Rectal smooth muscle tissue (tissue), 1 donor: Measurements from ENCODE around the gene RAB8B.

Source experiments
- H3K27ac ChIP-seq: one replicate; pipeline ENCODE4 v1.7.0; 2013; ENCODE audit warnings: low read depth, low read length, inconsistent platforms
- H3K27me3 ChIP-seq: one replicate; pipeline ENCODE4 v1.7.0; 2013; ENCODE audit warnings: low read length; ENCODE audit not compliant: control insufficient read depth, insufficient read depth
- H3K36me3 ChIP-seq: one replicate; pipeline ENCODE4 v1.7.0; 2013; ENCODE audit warnings: low read length; ENCODE audit not compliant: control insufficient read depth, insufficient read depth
- H3K4me1 ChIP-seq: one replicate; pipeline ENCODE4 v1.7.0; 2013; ENCODE audit warnings: low read length; ENCODE audit not compliant: control insufficient read depth, insufficient read depth
- H3K4me3 ChIP-seq: one replicate; pipeline ENCODE4 v1.7.0; 2013; ENCODE audit warnings: low read length
- H3K9ac ChIP-seq: one replicate; pipeline ENCODE4 v1.7.0; 2013; ENCODE audit warnings: low read length

Gene RAB8B

DNA sequence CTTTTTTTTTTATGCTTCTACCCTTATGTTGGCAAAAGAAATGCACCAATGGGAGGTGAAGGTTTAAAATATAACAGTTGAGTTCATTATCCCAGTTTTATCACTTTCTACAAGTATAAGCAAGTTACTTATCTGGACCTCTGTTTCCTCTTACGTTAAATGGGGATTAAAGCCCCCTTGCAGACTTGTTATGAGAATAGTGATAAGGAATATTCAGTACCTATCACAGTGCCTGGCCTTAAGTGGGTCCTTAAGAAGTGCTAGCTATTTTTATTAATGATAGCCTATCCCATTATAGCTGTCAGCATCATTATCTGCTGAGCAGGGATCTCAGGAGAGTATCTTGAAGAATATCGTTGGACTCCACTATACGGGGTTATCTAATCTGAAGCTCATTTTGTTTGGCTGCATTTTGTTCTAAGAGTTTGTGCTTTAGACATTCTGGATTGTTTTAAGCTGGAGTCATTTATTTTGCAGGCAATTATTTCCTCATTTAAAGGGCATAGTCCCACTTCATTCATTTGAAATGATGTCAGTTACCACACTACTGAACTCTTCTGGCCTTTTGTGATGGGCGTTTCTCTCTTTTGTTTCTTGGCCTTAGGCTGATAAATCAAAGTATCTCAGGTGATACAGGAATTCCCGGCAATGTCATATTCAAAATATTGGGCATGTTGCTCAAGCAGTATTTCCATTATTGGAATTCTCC lies 28.8 kb downstream of the RAB8B start:
- no peak overlapping the region for H3K27ac ChIP-seq

DNA sequence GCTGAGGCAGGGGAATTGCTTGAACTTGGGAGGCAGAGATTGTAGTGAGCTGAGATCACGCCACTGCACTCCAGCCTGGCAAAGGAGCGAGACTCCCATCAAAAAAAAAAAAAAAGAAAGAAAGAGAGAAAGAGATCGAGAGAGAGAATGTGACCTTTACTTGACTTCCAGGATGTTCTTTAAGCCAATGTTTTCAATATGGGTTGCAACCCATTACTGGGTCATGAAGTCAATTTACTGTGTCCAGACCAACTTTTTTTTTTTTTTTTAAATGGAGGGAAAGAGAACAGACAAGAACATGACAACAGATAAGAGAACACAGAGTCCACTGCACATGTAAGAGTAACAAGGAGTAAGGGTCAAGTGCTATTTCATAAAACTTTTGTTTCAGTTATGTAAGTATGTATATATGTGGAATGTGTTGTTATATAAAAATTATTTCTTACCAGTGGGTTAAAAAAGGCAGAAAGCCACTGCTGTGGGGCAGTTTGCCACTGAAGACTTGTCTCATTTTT lies 29.8 kb downstream of the RAB8B start:
- Histone ChIP-seq H3K9ac (no peak overlapping the region), H3K27ac (no peak overlapping the region), H3K4me1 (peaks cover 2% of the 10 kb centered on the region), H3K4me3 (no peak overlapping the region), H3K27me3 (no peaks in the 10 kb centered on the region), H3K36me3 (no peaks in the 10 kb centered on the region)

More for the DNA sequence above, 28.8 kb downstream of the RAB8B start:
- peaks cover 2% of the 10 kb centered on the region for H3K4me1 ChIP-seq
- H3K9ac ChIP-seq: no peak overlapping the region
- H3K36me3 ChIP-seq: no peaks in the 10 kb centered on the region
- H3K27me3 ChIP-seq: no peaks in the 10 kb centered on the region
- H3K4me3 ChIP-seq: no peak overlapping the region

DNA sequence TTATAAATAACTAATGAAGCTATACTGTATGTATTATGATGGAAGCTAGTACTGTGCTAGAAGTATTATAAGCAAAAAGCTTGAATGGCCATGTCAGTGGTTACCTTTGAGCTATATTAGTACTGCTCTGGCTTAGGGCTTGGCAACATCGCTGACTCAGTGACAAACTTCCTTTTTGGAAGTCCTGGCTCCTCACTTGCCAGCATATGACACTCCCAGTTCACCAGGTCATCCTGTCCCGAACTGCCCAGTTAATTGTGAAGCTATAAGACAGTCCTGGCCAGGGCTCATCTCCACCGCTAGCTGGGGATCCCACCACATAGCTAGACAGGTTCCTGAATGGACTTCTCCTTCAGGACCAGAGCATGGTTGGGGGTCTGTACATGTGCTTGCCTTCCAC lies 31.9 kb downstream of the RAB8B start:
- Histone ChIP-seq H3K4me1 (peaks cover 2% of the 10 kb centered on the region), H3K27me3 (no peaks in the 10 kb centered on the region), H3K9ac (no peak overlapping the region), H3K27ac (no peak overlapping the region), H3K4me3 (no peak overlapping the region), H3K36me3 (no peaks in the 10 kb centered on the region)

DNA sequence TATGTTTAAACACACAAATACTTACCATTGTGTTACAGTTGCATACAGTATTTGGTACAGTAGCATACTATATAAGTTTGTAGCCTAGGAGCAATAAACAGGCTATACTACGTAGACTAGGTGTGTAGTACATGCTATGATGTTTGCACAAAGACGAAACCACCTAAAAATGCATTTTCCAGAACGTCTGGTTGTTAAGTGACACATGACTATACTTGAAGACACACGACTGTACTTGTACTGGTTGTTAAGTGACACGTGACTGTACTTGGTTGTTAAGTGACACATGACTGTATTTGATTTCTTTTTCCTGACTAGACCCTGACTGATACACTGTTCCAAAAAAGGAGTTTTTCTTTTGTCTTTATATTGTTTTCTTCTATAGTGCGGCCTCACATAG lies 34.1 kb downstream of the RAB8B start:
- H3K27ac ChIP-seq: no peak overlapping the region
- H3K36me3 ChIP-seq: no peaks in the 10 kb centered on the region
- no peak overlapping the region for H3K4me3 ChIP-seq
- H3K9ac ChIP-seq: no peak overlapping the region
- H3K4me1 ChIP-seq: peaks cover 4% of the 10 kb centered on the region
- H3K27me3 ChIP-seq: no peaks in the 10 kb centered on the region

DNA sequence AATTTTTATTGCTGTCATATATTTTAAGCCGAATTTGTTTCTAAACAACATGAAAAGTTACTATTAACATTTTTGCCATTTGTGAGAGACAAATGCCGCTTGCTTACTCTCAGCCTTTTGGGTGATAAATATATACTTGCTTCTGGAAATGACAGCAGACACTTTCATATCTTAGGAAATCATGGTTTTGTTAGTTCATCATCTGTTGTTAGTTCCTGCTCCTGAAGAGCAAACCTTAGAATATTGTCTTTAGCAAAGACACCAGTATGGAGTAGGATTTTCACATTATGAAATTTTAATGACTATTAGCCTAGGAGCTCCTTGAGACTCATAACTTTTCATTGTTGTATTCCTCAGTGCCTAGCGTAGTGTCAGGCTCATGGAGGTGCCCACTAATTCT lies 36.0 kb downstream of the RAB8B start:
- Histone ChIP-seq H3K36me3 (no peaks in the 10 kb centered on the region), H3K9ac (no peak overlapping the region), H3K4me3 (no peak overlapping the region), H3K4me1 (peaks cover 4% of the 10 kb centered on the region), H3K27ac (no peak overlapping the region), H3K27me3 (no peaks in the 10 kb centered on the region)

DNA sequence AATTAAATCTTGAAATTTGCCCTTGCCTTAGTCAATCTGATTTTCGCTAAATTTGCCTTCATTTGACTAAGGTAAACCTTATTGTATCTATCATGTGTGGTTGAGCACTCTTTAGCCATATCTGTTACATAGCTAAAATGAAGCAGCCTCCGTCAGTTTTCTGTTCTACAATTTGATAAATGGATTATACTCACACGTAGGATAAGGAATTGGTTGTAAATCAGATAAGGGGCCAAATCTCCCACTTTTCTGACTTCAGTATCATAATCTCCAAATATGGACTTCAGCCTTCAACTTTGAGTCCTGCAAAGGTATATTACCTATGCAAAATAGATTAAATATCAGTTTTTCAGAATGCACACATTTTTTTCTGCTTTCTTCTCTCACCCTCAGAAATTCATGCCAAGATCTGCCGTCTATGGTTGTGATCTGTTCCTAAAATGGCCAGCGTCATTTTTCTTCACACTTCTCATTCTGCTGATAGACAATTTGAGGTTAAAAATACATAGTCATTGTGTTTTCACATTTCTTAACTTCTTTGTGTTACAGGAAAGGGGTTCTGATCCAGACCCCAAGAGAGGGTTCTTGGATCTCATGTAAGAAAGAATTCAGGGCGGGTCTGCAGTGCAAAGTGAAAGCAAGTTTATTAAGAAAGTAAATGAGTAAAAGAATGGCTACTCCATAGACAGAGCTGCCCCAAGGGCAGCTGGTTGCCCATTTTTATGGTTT lies 36.9 kb downstream of the RAB8B start:
- Histone ChIP-seq H3K9ac (no peak overlapping the region), H3K27me3 (no peaks in the 10 kb centered on the region), H3K36me3 (no peaks in the 10 kb centered on the region), H3K27ac (no peak overlapping the region), H3K4me3 (no peak overlapping the region), H3K4me1 (peaks cover 4% of the 10 kb centered on the region)

DNA sequence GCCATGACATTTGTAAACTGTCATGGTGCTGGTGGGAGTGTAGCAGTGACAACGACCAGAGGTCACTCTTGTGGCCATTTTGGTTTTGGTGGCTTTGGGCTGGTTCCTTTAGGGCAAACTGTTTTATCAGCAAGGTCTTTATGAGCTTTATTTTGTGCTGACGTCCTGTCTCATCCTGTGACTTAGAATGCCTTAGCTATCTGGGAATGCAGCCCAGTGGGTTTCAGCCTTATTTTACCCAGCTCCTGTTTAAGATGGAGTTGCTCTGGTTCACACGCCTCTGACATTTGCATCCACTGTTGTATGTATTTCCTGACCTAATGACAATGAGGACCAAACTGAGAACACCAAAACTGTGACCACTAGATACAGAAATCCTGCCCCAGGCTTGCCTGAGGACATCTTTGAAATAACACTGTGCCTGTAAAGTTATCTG lies 37.6 kb downstream of the RAB8B start:
- no peak overlapping the region for H3K27ac ChIP-seq
- no peaks in the 10 kb centered on the region for H3K27me3 ChIP-seq
- H3K4me1 ChIP-seq: peaks cover 2% of the 10 kb centered on the region
- H3K4me3 ChIP-seq: no peak overlapping the region
- no peak overlapping the region for H3K9ac ChIP-seq
- H3K36me3 ChIP-seq: no peaks in the 10 kb centered on the region

DNA sequence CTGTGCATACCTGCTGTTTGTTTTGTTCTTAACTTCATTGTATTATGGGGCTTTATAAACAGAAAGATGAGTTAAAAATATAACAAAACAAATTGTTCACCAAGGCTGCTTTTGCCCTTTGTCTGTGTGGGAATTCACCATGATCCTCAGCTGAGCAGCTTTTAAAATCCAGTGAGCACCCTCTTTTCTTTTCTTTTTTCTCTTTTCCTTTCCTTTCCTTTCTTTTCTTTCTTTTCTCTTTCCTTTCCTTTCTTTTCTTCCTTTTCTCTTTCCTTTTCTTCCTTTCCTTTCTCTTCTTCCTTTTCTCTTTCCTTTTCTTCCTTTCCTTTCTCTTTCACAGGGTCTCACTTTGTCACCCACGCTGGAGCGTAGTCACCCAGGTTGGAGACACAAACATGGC lies 38.3 kb downstream of the RAB8B start:
- Histone ChIP-seq H3K4me3 (no peak overlapping the region), H3K4me1 (peaks cover 2% of the 10 kb centered on the region), H3K27ac (no peak overlapping the region), H3K36me3 (no peaks in the 10 kb centered on the region), H3K9ac (no peak overlapping the region), H3K27me3 (no peaks in the 10 kb centered on the region)

DNA sequence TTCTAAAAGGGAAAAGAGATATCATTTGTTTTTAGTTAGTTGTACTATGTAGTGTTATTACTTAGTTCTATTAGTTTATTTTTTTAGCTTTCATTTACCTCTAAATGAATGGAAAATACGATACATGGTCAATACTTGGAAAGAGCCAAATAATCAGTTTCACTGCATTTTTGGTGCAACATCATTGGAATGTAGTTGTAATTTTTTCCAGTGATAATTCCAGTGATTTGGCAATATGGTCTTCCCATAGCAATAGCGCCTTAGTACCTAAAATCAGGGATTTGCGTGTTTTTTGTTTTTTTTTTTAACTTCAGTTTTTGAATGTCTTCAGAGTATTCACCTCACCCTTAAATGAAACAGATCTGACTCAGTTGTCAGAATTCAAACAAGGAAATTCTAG lies 41.8 kb downstream of the RAB8B start:
- Histone ChIP-seq H3K27ac (no peak overlapping the region), H3K27me3 (no peaks in the 10 kb centered on the region), H3K36me3 (no peaks in the 10 kb centered on the region), H3K4me3 (no peak overlapping the region), H3K9ac (no peak overlapping the region), H3K4me1 (peaks cover 9% of the 10 kb centered on the region)

DNA sequence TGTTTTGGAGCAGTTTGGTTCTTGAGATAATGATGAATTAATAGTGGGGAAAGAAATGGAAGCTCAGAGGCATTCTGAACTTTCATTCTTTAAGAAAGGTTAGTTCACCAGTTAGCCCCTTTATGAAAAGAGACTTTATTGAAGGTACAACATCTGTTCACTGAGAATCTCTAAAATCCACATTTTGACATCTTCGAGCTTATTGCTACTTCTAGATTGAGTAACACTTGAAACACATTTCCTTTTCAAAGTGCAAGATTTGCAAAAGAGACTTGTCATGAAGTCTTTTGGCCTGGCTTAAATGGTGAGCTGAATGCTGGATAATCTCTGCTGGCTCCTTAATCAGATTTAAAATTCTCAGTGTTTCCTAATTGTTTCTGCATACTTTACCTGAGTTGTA lies 42.3 kb downstream of the RAB8B start:
- no peak overlapping the region for H3K4me3 ChIP-seq
- no peaks in the 10 kb centered on the region for H3K27me3 ChIP-seq
- H3K27ac ChIP-seq: no peak overlapping the region
- peaks cover 9% of the 10 kb centered on the region for H3K4me1 ChIP-seq
- no peaks in the 10 kb centered on the region for H3K36me3 ChIP-seq
- H3K9ac ChIP-seq: no peak overlapping the region

DNA sequence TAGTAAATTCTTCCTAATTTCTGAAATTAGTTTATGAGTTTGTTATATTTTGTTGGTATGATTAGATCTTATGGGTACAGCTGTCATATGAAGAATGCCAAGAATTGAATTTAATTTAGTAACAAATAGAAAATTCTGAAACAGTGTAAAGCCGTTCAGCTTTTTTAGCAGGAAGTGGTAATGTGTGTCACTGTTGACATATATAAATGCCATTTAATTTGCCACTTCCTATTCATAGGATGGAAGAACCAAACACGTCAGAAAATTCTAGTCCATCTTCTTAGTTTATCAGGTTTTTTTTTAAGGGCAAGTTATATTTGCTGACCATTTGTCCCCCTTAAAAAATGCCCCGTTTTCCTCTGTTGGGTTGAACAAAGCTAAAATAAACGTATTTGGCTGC lies 43.0 kb downstream of the RAB8B start:
- Histone ChIP-seq H3K4me1 (peaks cover 7% of the 10 kb centered on the region), H3K4me3 (no peak overlapping the region), H3K36me3 (no peaks in the 10 kb centered on the region), H3K9ac (no peak overlapping the region), H3K27ac (no peak overlapping the region), H3K27me3 (no peaks in the 10 kb centered on the region)

DNA sequence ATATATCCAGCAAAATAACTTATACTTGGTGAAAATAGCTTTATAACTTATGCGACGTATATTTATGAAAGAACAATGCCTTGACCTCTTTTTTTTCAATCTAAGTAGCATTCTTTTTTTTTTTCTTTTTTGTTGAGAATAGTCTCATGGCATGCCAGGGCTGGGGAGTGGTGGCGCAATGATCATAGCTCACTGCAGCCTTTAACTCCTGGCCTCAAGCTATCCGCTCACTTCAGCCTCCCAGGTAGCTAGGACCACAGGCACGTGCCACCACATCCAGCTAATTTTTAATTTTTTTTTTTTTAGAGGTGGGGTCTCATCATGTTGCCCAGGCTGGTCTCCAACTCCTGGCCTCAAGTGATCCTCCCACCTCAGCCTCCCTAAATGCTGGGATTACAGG lies 43.5 kb downstream of the RAB8B start:
- Histone ChIP-seq H3K4me3 (no peak overlapping the region), H3K27ac (no peak overlapping the region), H3K4me1 (peaks cover 7% of the 10 kb centered on the region), H3K36me3 (no peaks in the 10 kb centered on the region), H3K9ac (no peak overlapping the region), H3K27me3 (no peaks in the 10 kb centered on the region)
